ENCODE results near the gene VWA2. TPM values are rescaled to one million over a fixed set of nuclear protein-coding genes. Genes with fewer than 3 reads are reported as not detected.

Gene VWA2
- polyA plus RNA-seq, 1 donor (not counting 4 experiments of a cell fraction or from before 2014, with no cell fraction given), result 0.41 TPM

- Histone ChIP-seq H4K20me1 (ENCODE audit: control insufficient read depth, extremely low read depth, insufficient read depth, low read length) (no peaks in the 10 kb centered on the region), H3K79me2 (ENCODE audit: control insufficient read depth, insufficient read depth, low read length) (no peaks in the 10 kb centered on the region), H3K27ac (ENCODE audit: control insufficient read depth, insufficient read depth, low read length) (no peak overlapping the region), H3K9me1 (ENCODE audit: control insufficient read depth, extremely low read depth, insufficient read depth, low read length) (no peaks in the 10 kb centered on the region), H2AFZ (ENCODE audit: control insufficient read depth, low read length) (no peak overlapping the region), H3K4me2 (ENCODE audit: control insufficient read depth, extremely low read depth, insufficient read depth, low read depth, low read length) (no peak overlapping the region), H3K9ac (ENCODE audit: control insufficient read depth, extremely low read depth, insufficient read depth, low read length) (no peak overlapping the region), H3K9me3 (ENCODE audit: control insufficient read depth, low read depth, low read length) (no peaks in the 10 kb centered on the region), H3K4me3 (ENCODE audit: control insufficient read depth in 2 of 3, extremely low read depth in 1 of 3, insufficient read depth in 2 of 3, low read depth in 1 of 3, low read length in 3 of 3) (no peak overlapping the region), H3K36me3 (ENCODE audit: control insufficient read depth in 2 of 2, extremely low read depth in 1 of 2, insufficient read depth in 2 of 2, low read length in 2 of 2) (no peaks in the 10 kb centered on the region), H3K4me1 (ENCODE audit: control insufficient read depth, extremely low read depth, insufficient read depth, low read length) (peaks cover 9% of the 10 kb centered on the region), H3K27me3 (ENCODE audit: control insufficient read depth, extremely low read depth, insufficient read depth, low read length) (no peaks in the 10 kb centered on the region)
- dilution Hi-C loops (cut with MboI; ENCODE audit: extremely low pct_ligation_motif_present, low sequenced_read_pairs), result no loop called here
- TF ChIP-seq, protein P1, sequence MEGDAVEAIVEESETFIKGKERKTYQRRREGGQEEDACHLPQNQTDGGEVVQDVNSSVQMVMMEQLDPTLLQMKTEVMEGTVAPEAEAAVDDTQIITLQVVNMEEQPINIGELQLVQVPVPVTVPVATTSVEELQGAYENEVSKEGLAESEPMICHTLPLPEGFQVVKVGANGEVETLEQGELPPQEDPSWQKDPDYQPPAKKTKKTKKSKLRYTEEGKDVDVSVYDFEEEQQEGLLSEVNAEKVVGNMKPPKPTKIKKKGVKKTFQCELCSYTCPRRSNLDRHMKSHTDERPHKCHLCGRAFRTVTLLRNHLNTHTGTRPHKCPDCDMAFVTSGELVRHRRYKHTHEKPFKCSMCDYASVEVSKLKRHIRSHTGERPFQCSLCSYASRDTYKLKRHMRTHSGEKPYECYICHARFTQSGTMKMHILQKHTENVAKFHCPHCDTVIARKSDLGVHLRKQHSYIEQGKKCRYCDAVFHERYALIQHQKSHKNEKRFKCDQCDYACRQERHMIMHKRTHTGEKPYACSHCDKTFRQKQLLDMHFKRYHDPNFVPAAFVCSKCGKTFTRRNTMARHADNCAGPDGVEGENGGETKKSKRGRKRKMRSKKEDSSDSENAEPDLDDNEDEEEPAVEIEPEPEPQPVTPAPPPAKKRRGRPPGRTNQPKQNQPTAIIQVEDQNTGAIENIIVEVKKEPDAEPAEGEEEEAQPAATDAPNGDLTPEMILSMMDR (optimal IDR thresholded peaks at IDR 0.05 in 1 of 3, IDR thresholded peaks at IDR 0.05 in 1 of 3, conservative IDR thresholded peaks at IDR 0.05 in 1 of 3; ENCODE audit: extremely low read depth in 1 of 3, insufficient read depth in 2 of 3, low read length in 3 of 3), result no peak
- TF ChIP-seq EZH2 (IDR thresholded peaks at IDR 0.05; ENCODE audit: low read length), result no peak
- no peak for DNase-seq (ENCODE audit: low read depth, low spot score)
- no peak for FAIRE-seq
Observed at GRCh38 chr10:114283091-114283490, 44.0 kb downstream of the VWA2 start.

- no peak for FAIRE-seq
- Histone ChIP-seq H4K20me1 (ENCODE audit: control insufficient read depth, extremely low read depth, insufficient read depth, low read length) (no peaks in the 10 kb centered on the region), H2AFZ (ENCODE audit: control insufficient read depth, low read length) (no peak overlapping the region), H3K9me3 (ENCODE audit: control insufficient read depth, low read depth, low read length) (no peaks in the 10 kb centered on the region), H3K27me3 (ENCODE audit: control insufficient read depth, extremely low read depth, insufficient read depth, low read length) (no peaks in the 10 kb centered on the region), H3K27ac (ENCODE audit: control insufficient read depth, insufficient read depth, low read length) (no peak overlapping the region), H3K4me3 (ENCODE audit: control insufficient read depth in 2 of 3, extremely low read depth in 1 of 3, insufficient read depth in 2 of 3, low read depth in 1 of 3, low read length in 3 of 3) (no peak overlapping the region), H3K79me2 (ENCODE audit: control insufficient read depth, insufficient read depth, low read length) (no peaks in the 10 kb centered on the region), H3K36me3 (ENCODE audit: control insufficient read depth in 2 of 2, extremely low read depth in 1 of 2, insufficient read depth in 2 of 2, low read length in 2 of 2) (no peaks in the 10 kb centered on the region), H3K9me1 (ENCODE audit: control insufficient read depth, extremely low read depth, insufficient read depth, low read length) (no peaks in the 10 kb centered on the region), H3K9ac (ENCODE audit: control insufficient read depth, extremely low read depth, insufficient read depth, low read length) (no peak overlapping the region), H3K4me1 (ENCODE audit: control insufficient read depth, extremely low read depth, insufficient read depth, low read length) (peaks cover 9% of the 10 kb centered on the region), H3K4me2 (ENCODE audit: control insufficient read depth, extremely low read depth, insufficient read depth, low read depth, low read length) (no peak overlapping the region)
- no peak for DNase-seq (ENCODE audit: low read depth, low spot score)
- TF ChIP-seq, protein P1 (optimal IDR thresholded peaks at IDR 0.05 in 1 of 3, IDR thresholded peaks at IDR 0.05 in 1 of 3, conservative IDR thresholded peaks at IDR 0.05 in 1 of 3; ENCODE audit: extremely low read depth in 1 of 3, insufficient read depth in 2 of 3, low read length in 3 of 3), result no peak
- TF ChIP-seq EZH2 (IDR thresholded peaks at IDR 0.05; ENCODE audit: low read length), result no peak
- dilution Hi-C loops (cut with MboI; ENCODE audit: extremely low pct_ligation_motif_present, low sequenced_read_pairs), result no loop called here
Observed at GRCh38 chr10:114283535-114284234, 44.6 kb downstream of the VWA2 start.

Measured in keratinocyte (primary cell).